ENCODE results near the gene PRKCA.

PRKCA gene

GRCh38 chr17:66379996-66380395 lies 77.6 kb downstream of the PRKCA start:
- no peak for TF ChIP-seq TCF12 (IDR thresholded peaks at IDR 0.05; ENCODE audit: low read depth)
- no peak for TF ChIP-seq FOXM1 (IDR thresholded peaks at IDR 0.05; ENCODE audit: borderline replicate concordance, low read depth)
- no peak for TF ChIP-seq MAX (IDR thresholded peaks at IDR 0.05)
- no peak for TF ChIP-seq YY1 (IDR thresholded peaks at IDR 0.05; ENCODE audit: low read depth)
- TF ChIP-seq EGR1 (IDR thresholded peaks at IDR 0.05): no peak
- TF ChIP-seq RAD21 (IDR thresholded peaks at IDR 0.05; ENCODE audit: low read depth): no peak
- no peak for TF ChIP-seq CEBPB (IDR thresholded peaks at IDR 0.05)
- TF ChIP-seq NFIC (IDR thresholded peaks at IDR 0.05): no peak
- no peak for TF ChIP-seq REST (IDR thresholded peaks at IDR 0.05; ENCODE audit: low read depth)
- no peak for TF ChIP-seq TEAD4 (IDR thresholded peaks at IDR 0.05)
- TF ChIP-seq USF1 (IDR thresholded peaks at IDR 0.05): no peak
- TF ChIP-seq ZBTB7A (IDR thresholded peaks at IDR 0.05; ENCODE audit: low read depth): no peak
- TF ChIP-seq TAF1 (IDR thresholded peaks at IDR 0.05; ENCODE audit: low read depth): no peak
- TF ChIP-seq EP300 (IDR thresholded peaks at IDR 0.05; ENCODE audit: borderline replicate concordance): no peak
- TF ChIP-seq CREB1 (IDR thresholded peaks at IDR 0.05; ENCODE audit: low read depth): no peak

GRCh38 chr17:66381701-66382362 lies 79.4 kb downstream of the PRKCA start:
- TF ChIP-seq ZBTB7A (IDR thresholded peaks at IDR 0.05; ENCODE audit: low read depth) (no peak), CREB1 (IDR thresholded peaks at IDR 0.05; ENCODE audit: low read depth) (no peak), USF1 (IDR thresholded peaks at IDR 0.05) (no peak), TAF1 (IDR thresholded peaks at IDR 0.05; ENCODE audit: low read depth) (no peak), TCF12 (IDR thresholded peaks at IDR 0.05; ENCODE audit: low read depth) (no peak), YY1 (IDR thresholded peaks at IDR 0.05; ENCODE audit: low read depth) (no peak), CEBPB (IDR thresholded peaks at IDR 0.05) (no peak), RAD21 (IDR thresholded peaks at IDR 0.05; ENCODE audit: low read depth) (no peak), FOXM1 (IDR thresholded peaks at IDR 0.05; ENCODE audit: borderline replicate concordance, low read depth) (no peak)

- TF ChIP-seq NFIC (IDR thresholded peaks at IDR 0.05): no peak
- TF ChIP-seq RAD21 (IDR thresholded peaks at IDR 0.05; ENCODE audit: low read depth): no peak
- no peak for TF ChIP-seq TCF12 (IDR thresholded peaks at IDR 0.05; ENCODE audit: low read depth)
- no peak for TF ChIP-seq MAX (IDR thresholded peaks at IDR 0.05)
- TF ChIP-seq YY1 (IDR thresholded peaks at IDR 0.05; ENCODE audit: low read depth): no peak
- TF ChIP-seq EGR1 (IDR thresholded peaks at IDR 0.05): no peak
- no peak for TF ChIP-seq USF1 (IDR thresholded peaks at IDR 0.05)
- TF ChIP-seq EP300 (IDR thresholded peaks at IDR 0.05; ENCODE audit: borderline replicate concordance): no peak
- TF ChIP-seq REST (IDR thresholded peaks at IDR 0.05; ENCODE audit: low read depth): no peak
- TF ChIP-seq TAF1 (IDR thresholded peaks at IDR 0.05; ENCODE audit: low read depth): no peak
- TF ChIP-seq ZBTB7A (IDR thresholded peaks at IDR 0.05; ENCODE audit: low read depth): no peak
- TF ChIP-seq TEAD4 (IDR thresholded peaks at IDR 0.05): no peak
- no peak for TF ChIP-seq CEBPB (IDR thresholded peaks at IDR 0.05)
Observed at GRCh38 chr17:66383333-66383732, 80.9 kb downstream of the PRKCA start.

- no peak for TF ChIP-seq TAF1 (IDR thresholded peaks at IDR 0.05; ENCODE audit: low read depth)
- TF ChIP-seq ZBTB7A (IDR thresholded peaks at IDR 0.05; ENCODE audit: low read depth): no peak
- no peak for TF ChIP-seq REST (IDR thresholded peaks at IDR 0.05; ENCODE audit: low read depth)
- no peak for TF ChIP-seq CEBPB (IDR thresholded peaks at IDR 0.05)
- no peak for TF ChIP-seq FOXM1 (IDR thresholded peaks at IDR 0.05; ENCODE audit: borderline replicate concordance, low read depth)
- no peak for TF ChIP-seq CREB1 (IDR thresholded peaks at IDR 0.05; ENCODE audit: low read depth)
- TF ChIP-seq EP300 (IDR thresholded peaks at IDR 0.05; ENCODE audit: borderline replicate concordance): no peak
- TF ChIP-seq YY1 (IDR thresholded peaks at IDR 0.05; ENCODE audit: low read depth): no peak
- TF ChIP-seq MAX (IDR thresholded peaks at IDR 0.05): no peak
- no peak for TF ChIP-seq RAD21 (IDR thresholded peaks at IDR 0.05; ENCODE audit: low read depth)
- TF ChIP-seq USF1 (IDR thresholded peaks at IDR 0.05): no peak
- no peak for TF ChIP-seq TCF12 (IDR thresholded peaks at IDR 0.05; ENCODE audit: low read depth)
Observed at GRCh38 chr17:66386498-66387351, 84.3 kb downstream of the PRKCA start.
